ENCODE data around the gene TAS2R13. TPM values are rescaled to one million over a fixed set of nuclear protein-coding genes. Genes with fewer than 3 reads are reported as not detected.

The TAS2R13 gene
- total RNA-seq, 1 donor from 2014 or later: 1.2 TPM

GRCh38 chr12:10941916-10942607 is 32.7 kb upstream of the TAS2R13 start:
- DNase-seq (ENCODE audit: extremely low spot score, unreplicated experiment): no peak
- H3K27ac Mint-ChIP-seq (ENCODE audit: unreplicated experiment): no peak overlapping the region
- peaks cover 9% of the 10 kb centered on the region for H3K36me3 Mint-ChIP-seq (ENCODE audit: unreplicated experiment)
- no peaks in the 10 kb centered on the region for H3K27me3 Mint-ChIP-seq (ENCODE audit: unreplicated experiment)
- H3K4me3 Mint-ChIP-seq (ENCODE audit: unreplicated experiment): no peak overlapping the region
- H3K4me1 Mint-ChIP-seq (ENCODE audit: unreplicated experiment): no peaks in the 10 kb centered on the region
- peaks cover 29% of the 10 kb centered on the region for H3K9me3 Mint-ChIP-seq (ENCODE audit: unreplicated experiment)
- no peak for TF ChIP-seq CTCF (IDR thresholded peaks at IDR 0.05)

GRCh38 chr12:10941369-10941768 is 32.0 kb upstream of the TAS2R13 start:
- H3K36me3 Mint-ChIP-seq (ENCODE audit: unreplicated experiment): peaks cover 4% of the 10 kb centered on the region

GRCh38 chr12:10940389-10940788 is 31.0 kb upstream of the TAS2R13 start:
- Mint-ChIP-seq H3K9me3 (ENCODE audit: unreplicated experiment) (peaks cover 15% of the 10 kb centered on the region), H3K36me3 (ENCODE audit: unreplicated experiment) (peaks cover 3% of the 10 kb centered on the region), H3K4me1 (ENCODE audit: unreplicated experiment) (no peaks in the 10 kb centered on the region), H3K27ac (ENCODE audit: unreplicated experiment) (no peak overlapping the region), H3K4me3 (ENCODE audit: unreplicated experiment) (no peak overlapping the region), H3K27me3 (ENCODE audit: unreplicated experiment) (no peaks in the 10 kb centered on the region)
- no peak for DNase-seq (ENCODE audit: extremely low spot score, unreplicated experiment)
- TF ChIP-seq CTCF (IDR thresholded peaks at IDR 0.05): no peak

More at GRCh38 chr12:10941369-10941768, 32.0 kb upstream of the TAS2R13 start:
- Mint-ChIP-seq H3K27me3 (ENCODE audit: unreplicated experiment) (no peaks in the 10 kb centered on the region), H3K4me3 (ENCODE audit: unreplicated experiment) (no peak overlapping the region), H3K27ac (ENCODE audit: unreplicated experiment) (no peak overlapping the region), H3K4me1 (ENCODE audit: unreplicated experiment) (no peaks in the 10 kb centered on the region), H3K9me3 (ENCODE audit: unreplicated experiment) (peaks cover 22% of the 10 kb centered on the region)
- TF ChIP-seq CTCF (IDR thresholded peaks at IDR 0.05): no peak
- DNase-seq (ENCODE audit: extremely low spot score, unreplicated experiment): no peak

- no peaks in the 10 kb centered on the region for H3K36me3 Mint-ChIP-seq (ENCODE audit: unreplicated experiment)
- H3K27ac Mint-ChIP-seq (ENCODE audit: unreplicated experiment): no peak within 1 kb of the TSS
- no peak within 1 kb of the TSS for H3K4me3 Mint-ChIP-seq (ENCODE audit: unreplicated experiment)
- H3K4me1 Mint-ChIP-seq (ENCODE audit: unreplicated experiment): no peaks in the 10 kb centered on the region
- DNase-seq (ENCODE audit: extremely low spot score, unreplicated experiment): no peak
- H3K9me3 Mint-ChIP-seq (ENCODE audit: unreplicated experiment): peaks cover 8% of the 10 kb centered on the region
- no peak for TF ChIP-seq CTCF (IDR thresholded peaks at IDR 0.05)
- H3K27me3 Mint-ChIP-seq (ENCODE audit: unreplicated experiment): no peaks in the 10 kb centered on the region
Observed at GRCh38 chr12:10939163-10939562, 29.8 kb upstream of the TAS2R13 start, which contains the start of gene TAS2R14. TAS2R14 (minus strand) TSS chr12:10939263; CDS start chr12:10939207, 56 bp downstream.

- no peaks in the 10 kb centered on the region for H3K9me3 Mint-ChIP-seq (ENCODE audit: unreplicated experiment)
- H3K27me3 Mint-ChIP-seq (ENCODE audit: unreplicated experiment): no peaks in the 10 kb centered on the region
- no peak overlapping the region for H3K4me3 Mint-ChIP-seq (ENCODE audit: unreplicated experiment)
- H3K27ac Mint-ChIP-seq (ENCODE audit: unreplicated experiment): no peak overlapping the region
- no peaks in the 10 kb centered on the region for H3K36me3 Mint-ChIP-seq (ENCODE audit: unreplicated experiment)
- no peaks in the 10 kb centered on the region for H3K4me1 Mint-ChIP-seq (ENCODE audit: unreplicated experiment)
- TF ChIP-seq CTCF (IDR thresholded peaks at IDR 0.05): no peak
- DNase-seq (ENCODE audit: extremely low spot score, unreplicated experiment): no peak
Observed at GRCh38 chr12:10936506-10936905, 27.1 kb upstream of the TAS2R13 start.

All from osteocyte (in vitro differentiated cells).